Stimulated activated CD4-positive, alpha-beta T cell treated with anti-CD3 and anti-CD28 coated beads, Interleukin-1b, Interleukin-23, amount 100 ng/mL, for 1 hour (primary cell): Measurements from ENCODE around the gene RPUSD3.

Experiments
- DNase-seq, 2 donors: peaks; one replicate each; pipeline ENCODE4 v3.0.0-alpha.2; 2020; ENCODE audit warnings: low read depth in 2 of 2

The RPUSD3 gene

DNA sequence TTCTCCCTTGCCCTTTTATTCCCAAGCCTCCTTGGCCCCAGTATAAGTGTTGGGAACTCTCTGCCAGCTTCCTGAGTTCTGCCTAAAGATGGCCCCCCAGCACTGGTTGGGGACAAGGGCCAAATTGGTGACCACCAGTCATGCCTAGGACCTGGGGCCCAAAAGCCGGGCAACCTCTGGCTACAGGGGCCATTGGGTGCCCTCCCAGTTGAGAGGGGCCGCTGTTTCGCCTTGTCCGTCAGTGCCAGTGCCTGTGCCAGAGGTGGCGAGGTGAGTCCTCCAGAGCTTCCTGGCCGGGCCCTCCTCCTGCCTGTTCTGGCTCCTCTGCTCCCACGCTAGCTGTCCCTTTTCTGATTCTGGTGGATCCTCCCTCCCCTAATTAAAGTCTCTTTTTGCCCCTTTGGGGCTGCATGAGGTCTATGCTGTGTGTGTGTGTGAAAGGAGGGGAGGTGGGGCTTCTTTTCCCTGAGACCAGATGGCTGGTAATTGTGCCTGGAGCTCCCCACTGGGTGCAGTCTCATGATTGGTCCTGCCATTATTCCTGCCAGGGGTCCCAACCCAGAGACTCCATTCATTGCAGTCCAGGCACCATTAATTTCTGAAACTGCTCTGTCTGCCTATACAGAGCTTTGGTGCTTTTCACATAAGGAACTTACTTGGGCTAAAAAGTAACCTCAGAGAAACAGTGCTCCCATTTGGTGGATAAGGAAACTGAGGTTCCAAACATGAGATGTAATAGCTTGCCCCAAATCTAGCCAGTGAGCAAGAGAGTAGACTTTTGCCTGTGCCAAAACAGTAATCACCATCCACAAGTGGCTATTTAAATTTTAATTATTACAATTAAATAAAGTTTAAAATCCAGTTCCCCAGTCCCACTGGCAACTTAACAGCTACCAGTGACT, 36.9 kb downstream of the RPUSD3 start:
- DNase-seq: no peak

DNA sequence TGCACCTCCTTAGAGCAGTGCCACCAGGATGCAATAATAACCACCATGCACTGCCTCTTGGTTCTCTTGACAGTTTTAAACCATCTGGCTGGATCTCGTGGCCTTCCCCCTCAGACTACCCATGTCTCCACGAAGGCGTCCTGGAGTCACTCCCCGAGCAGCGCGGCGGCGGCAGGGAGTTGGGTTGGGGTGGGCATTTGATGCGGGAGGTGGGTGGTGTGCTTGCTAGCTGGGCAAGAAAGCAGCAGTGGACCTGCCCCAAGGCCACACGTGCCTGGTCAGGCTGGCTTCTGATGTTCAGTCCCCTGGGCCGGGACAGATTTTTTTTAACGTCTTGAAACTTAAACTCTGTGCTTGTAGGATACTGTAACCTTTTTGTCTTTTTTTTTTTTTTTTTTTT, 37.7 kb downstream of the RPUSD3 start:
- DNase-seq: no peak

DNA sequence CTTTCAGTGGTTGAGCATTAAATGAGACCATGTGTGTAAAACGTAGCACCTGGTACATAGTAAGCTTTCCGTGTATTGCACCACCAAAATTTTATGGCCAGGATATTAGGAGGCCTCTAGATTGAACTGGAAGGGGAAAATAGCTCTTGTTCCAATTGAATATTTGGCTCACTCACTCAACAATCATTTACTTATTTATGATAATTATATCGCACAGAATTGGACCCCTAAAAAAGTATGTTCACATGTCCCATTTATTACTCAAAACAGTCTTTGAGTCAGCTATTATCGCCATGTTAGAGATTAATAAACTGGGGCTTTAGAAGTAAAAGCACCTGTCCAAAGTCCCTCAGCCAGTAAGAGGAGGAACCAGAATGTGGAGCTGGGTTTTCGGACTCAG, 38.8 kb downstream of the RPUSD3 start:
- no peak for DNase-seq

DNA sequence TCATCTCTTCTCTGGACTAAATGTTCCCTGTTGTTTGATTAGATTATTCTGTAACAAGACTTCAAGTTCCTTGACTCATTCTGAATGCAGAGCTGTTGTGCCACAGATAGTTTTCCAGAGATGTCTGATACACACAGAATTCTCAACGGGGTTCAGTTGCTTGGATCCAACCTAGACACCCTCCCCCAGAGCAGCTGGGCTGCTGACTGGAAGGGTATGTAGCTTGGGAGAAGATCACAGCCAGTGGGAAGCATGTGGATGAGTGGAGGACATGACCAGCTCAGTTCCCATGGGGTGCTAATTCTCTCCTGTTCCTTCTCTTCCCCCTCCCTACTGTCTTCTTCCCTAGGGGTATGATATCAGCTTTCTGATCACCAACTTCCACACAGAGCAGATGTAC, 40.3 kb downstream of the RPUSD3 start:
- DNase-seq: no peak

DNA sequence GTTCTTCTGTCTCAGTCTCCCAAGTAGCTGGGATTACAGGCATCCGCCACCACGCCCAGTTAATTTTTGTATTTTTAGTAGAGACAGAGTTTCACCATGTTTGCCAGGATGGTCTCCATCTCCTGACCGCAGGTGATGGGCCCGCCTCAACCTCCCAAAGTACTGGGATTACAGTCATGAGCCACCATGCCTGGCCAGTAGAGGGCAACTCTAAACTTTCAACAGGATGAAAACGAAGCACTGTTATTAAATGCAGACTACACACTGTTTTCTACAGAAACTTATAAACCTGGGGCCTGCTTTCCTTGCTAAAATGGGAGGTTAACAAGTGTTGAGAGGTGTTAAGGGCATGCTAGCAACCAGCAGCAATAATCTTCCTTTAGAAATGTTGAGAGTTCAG, 43.3 kb downstream of the RPUSD3 start:
- DNase-seq: no peak

DNA sequence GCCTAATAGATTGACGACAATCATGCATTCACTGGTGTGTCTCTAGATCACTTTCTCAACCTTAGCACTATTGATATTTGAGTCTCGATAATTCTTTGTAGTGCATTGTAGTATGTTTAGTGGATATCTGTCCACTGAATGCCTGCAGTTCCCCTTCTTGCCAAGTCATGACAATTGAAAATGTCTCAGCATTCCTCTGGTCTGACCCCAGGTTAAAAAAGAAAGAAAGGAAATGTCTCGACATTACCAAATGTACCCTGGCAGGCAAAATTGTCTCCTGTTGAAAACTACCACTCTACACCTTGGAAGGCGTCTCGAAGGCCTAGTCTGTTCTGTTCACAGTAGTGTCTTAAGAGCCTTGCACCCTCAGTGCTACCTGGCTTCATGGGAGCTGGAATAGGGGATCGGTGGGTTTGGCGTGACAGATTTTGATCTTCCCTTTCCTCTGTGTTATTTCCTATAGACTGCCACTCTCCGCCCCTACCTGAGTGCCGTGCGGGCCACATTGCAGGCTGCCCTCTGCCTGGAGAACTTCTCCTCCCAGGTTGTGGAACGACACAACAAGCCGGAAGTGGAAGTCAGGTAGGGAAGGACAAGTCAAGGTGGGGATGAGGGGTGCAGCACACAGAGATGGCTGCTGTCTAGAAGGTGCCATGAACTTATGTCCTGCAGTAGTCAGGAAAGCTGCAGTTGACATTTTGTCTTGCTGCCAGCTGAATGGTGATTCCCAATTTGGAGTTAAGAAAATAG, 46.4 kb downstream of the RPUSD3 start:
- no peak for DNase-seq

DNA sequence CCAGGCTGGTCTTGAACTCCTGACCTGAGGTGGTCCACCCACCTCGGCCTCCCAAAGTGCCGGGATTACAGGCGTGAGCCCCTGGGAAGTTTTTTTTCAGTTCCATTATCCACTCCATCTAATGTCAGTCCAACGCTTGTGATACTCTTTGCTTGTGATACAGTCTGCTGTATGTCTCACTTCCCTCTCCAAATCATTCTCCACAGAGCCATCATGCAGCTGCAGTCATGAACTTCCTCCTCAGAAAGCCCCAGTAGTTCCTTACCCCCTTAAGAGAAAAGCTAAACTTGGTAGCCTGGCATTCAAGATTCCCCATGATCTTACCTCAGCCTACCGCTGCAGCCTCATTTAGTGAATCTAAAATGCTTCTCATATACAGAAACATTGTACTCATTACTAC, 48.6 kb downstream of the RPUSD3 start:
- no peak for DNase-seq

DNA sequence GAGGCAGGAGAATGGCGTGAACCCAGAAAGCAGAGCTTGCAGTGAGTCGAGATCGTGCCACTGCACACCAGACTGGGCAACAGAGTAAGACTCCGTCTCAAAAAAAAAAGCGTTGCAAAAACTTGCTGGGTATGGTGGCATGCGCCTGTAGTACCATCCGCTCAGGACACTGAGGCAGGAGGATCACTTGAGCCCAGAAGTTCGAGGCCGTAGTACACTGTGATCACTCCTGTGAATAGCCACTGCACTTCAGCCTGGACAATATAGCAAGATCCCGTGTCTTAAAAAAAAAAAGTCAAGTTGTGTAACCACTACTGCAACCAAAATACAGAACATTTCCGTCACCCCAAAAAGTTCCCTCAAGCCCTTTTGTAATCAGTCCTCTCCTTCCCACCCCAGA, 49.4 kb downstream of the RPUSD3 start:
- no peak for DNase-seq

DNA sequence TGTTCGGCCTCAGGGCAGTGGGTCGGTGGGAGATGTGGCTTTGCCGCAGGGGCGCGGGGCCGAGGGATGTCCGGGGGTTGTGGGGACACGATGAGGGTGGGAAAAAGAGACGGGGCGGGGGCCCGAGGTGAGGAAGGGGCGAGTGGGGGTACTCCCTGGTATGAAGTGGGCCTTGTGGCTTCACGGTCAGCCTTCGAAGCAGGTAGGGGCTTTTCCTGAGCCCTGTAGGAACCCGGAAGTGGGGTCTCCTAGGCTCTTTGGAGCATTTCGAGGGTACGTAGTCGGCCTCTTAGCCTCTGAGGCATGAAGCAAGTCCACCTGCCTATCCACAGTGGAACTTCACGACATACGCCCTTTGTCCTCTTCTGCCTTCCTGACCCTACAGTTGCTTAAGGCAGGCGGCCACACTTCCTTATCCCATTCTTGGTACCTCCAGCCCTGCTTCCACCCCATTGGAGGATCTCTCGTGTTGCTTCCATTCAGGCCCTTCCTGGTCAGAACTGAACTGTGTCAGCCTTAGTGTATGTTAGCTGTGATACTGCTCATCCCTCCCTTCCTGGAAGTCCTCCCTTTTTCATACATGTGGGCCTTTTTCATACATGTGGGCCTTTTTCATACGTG, 50.5 kb downstream of the RPUSD3 start:
- DNase-seq: no peak

DNA sequence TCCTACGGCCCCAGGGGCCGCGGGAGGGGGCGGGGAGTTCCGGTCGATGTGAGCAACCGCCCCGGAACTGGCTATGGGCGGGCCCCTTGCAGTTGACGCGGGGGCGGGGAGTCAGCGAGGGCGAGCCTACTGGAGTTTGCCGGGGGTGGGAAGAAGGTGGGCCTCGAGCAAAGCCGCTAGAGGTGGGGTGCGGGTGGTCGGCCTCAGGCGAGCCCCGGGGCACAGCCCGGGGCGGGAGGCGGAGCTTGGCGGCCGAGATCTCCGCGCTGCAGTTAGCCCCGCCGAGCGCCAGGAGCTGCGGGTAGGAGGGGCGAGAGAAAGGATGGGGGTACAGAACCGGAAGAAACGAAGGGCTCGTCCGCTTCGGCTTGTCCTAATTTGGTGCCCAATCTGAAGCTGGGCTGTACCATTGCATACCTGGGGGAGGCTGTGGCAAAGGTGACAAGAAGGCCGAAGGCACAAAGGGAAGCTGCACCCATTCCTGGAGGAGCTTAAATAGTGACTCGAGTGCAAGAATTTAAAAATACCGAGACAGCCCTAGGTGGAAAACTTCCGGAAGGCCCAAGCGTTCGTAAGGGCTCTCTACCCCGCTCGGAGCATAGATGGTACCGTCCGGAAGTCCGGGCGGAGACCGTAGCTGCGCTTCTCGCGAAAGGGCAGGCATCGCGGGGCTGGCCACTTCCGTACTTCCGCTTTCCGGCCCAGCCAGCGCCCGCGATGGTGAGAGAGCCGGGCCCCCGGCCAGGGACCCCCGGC, 51.2 kb downstream of the RPUSD3 start, which contains the start of the genes ARPC4 and TADA3:
ARPC4 (plus strand) TSS at position 678 of the 756 bp plus-strand sequence; CDS start at position 718, 40 bp downstream.
TADA3 (minus strand) TSS at position 69 of the 756 bp plus-strand sequence. CDS start 1,007 bp downstream, outside the sequence.
- peak; percentile 73 to 76 for DNase-seq

DNA sequence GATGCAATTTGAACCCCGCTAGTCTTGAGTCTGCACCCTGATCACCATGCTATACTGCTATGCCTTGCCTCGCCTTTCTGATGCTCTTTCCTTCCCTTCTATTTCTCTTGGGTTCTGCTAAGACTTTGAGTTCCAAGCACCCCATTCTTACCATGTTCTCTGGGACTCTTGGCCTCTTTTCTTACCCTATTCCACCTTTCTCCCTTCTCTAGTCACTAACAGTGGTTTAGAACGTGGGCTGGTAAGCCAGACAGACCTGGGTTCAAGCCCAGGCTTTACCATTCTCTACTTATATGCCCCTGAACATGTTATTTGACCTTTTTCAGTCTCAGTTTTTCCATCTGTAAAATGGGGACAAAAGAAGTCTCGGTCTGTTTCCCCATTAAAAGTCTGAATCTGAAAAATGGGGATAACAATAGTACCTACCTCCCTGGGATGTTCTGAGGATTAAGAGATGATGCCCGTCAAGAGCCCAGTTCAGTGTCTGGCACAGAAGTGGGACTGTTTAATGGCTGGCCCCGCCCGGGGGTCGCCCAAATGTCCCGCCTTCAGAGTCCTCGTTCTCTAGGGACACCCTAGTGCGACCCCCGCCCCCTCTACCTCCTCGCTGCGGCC, 51.9 kb downstream of the RPUSD3 start:
- no peak for DNase-seq

DNA sequence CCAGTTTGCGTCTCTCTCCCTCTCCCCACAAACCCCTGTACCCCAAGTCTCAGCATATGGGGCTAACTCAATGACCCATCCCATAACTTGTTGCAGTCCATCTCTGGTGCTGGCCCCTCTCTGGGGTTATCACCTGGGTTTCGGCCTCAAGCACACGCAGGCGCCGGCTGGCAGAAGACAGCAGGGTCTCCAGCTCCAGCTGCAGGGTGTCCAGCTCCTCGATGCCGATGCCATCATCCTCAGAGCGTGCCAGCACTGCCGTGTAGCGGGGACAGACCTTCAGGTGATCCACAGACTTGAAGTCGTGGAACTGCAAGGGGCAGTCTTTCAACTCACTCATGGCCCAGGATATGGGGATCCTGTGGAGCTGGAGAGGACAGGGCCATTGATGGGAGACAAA, 52.7 kb downstream of the RPUSD3 start:
- no peak for DNase-seq
